SK-N-SH (cell line): ENCODE measurements around the gene WNT3. TPM values are rescaled to one million over a fixed set of nuclear protein-coding genes. Genes with fewer than 3 reads are reported as not detected.

Experiments
- CTCF ChIA-PET: fragments of 300-600, 350-600 bp; formaldehyde crosslinking; extraction: SDS; loops from one replicate; lab custom pipeline; 2021; lab: Yijun Ruan, JAX
- POLR2A ChIA-PET: fragments of 350-600 bp; sonication (Branson Sonifier 250); formaldehyde crosslinking; extraction: SDS; loops from one replicate; lab custom pipeline; 2020; ENCODE audit warnings: antibody characterized with exemption, inconsistent platforms; lab: Yijun Ruan, JAX
- DNase-seq: peaks from one replicate; pipeline ENCODE4 v3.0.0; 2012
- H2AFZ ChIP-seq: fragments of 200-600 bp; sonication (generic); 2 replicates; pipeline ENCODE4 v1.8.1; 2016; ENCODE audit warnings: antibody characterized with exemption, mild to moderate bottlenecking, low read depth
- H3F3A ChIP-seq: fragments of 200-600 bp; sonication (generic); replicated peaks from 2 replicates; pipeline ENCODE3; 2016; ENCODE audit warnings: antibody characterized with exemption, mild to moderate bottlenecking; ENCODE audit not compliant: insufficient read depth
- H3K27ac ChIP-seq, 2 experiments: fragments of 200-500 bp in 1 of 2; fragments of 200-600 bp in 1 of 2; sonication (Bioruptor generic) in 1 of 2; sonication (generic), shearing (Covaris generic) in 1 of 2; 2 replicates each; pipeline versions ENCODE4 v1.5.1 to v1.6.1; 2014 to 2016; ENCODE audit warnings: low read depth in 2 of 2, inconsistent platforms in 1 of 2, low read length in 1 of 2, mild to moderate bottlenecking in 1 of 2, mixed read lengths in 1 of 2
- H3K27me3 ChIP-seq: fragments of 200-600 bp; sonication (generic), shearing (Covaris generic); 2 replicates; pipeline ENCODE4 v1.6.1; 2016; ENCODE audit warnings: mixed run types; ENCODE audit not compliant: insufficient read depth
- H3K36me3 ChIP-seq, 2 experiments: fragments of 200-500 bp in 1 of 2; fragments of 200-600 bp in 1 of 2; sonication (Bioruptor generic) in 1 of 2; sonication (generic) in 1 of 2; replicated peaks in 1 of 2; 2 replicates each; pipeline versions ENCODE3 to v1.5.1; 2014 to 2016; ENCODE audit warnings: low read length in 1 of 2, mild to moderate bottlenecking in 1 of 2; ENCODE audit not compliant: insufficient read depth in 2 of 2, control insufficient read depth in 1 of 2
- H3K4me1 ChIP-seq, 2 experiments: fragments of 200-500 bp in 1 of 2; fragments of 200-600 bp in 1 of 2; sonication (Bioruptor generic) in 1 of 2; sonication (generic), shearing (Covaris generic) in 1 of 2; 2 replicates each; pipeline versions ENCODE4 v1.5.1 to v1.6.1; 2014 to 2016; ENCODE audit warnings: low read depth in 1 of 2, low read length in 1 of 2, mixed run types in 1 of 2; ENCODE audit not compliant: insufficient read depth in 2 of 2, control insufficient read depth in 1 of 2
- H3K4me2 ChIP-seq: fragments of 200-600 bp; sonication (generic), shearing (Covaris generic); 2 replicates; pipeline ENCODE4 v1.6.1; 2017; ENCODE audit warnings: mixed run types
- H3K4me3 ChIP-seq, 2 experiments: fragments of 200-500 bp in 1 of 2; fragments of 200-600 bp in 1 of 2; sonication (Bioruptor generic) in 1 of 2; sonication (generic), shearing (Covaris generic) in 1 of 2; 2 replicates each; pipeline versions ENCODE4 v1.5.1 to v1.8.1; 2014 to 2016; ENCODE audit warnings: low read depth in 2 of 2, inconsistent platforms in 1 of 2, low read length in 1 of 2, mild to moderate bottlenecking in 1 of 2, mixed read lengths in 1 of 2, moderate library complexity in 1 of 2
- H3K79me2 ChIP-seq: fragments of 200-600 bp; sonication (generic); 2 replicates; pipeline ENCODE4 v1.8.1; 2017; ENCODE audit warnings: mild to moderate bottlenecking; ENCODE audit not compliant: insufficient read depth
- H3K9ac ChIP-seq: fragments of 200-600 bp; sonication (generic); 2 replicates; pipeline ENCODE4 v1.6.1; 2017; ENCODE audit warnings: mixed run types
- H3K9me2 ChIP-seq: fragments of 200-600 bp; sonication (generic); 2 replicates; pipeline ENCODE4 v1.6.1; 2017; ENCODE audit warnings: mixed run types
- H3K9me3 ChIP-seq: fragments of 200-600 bp; sonication (generic); 2 replicates; pipeline ENCODE4 v1.6.1; 2017; ENCODE audit warnings: mixed run types, mild to moderate bottlenecking, moderate library complexity
- H4K20me1 ChIP-seq: fragments of 200-600 bp; sonication (generic); 2 replicates; pipeline ENCODE4 v1.6.1; 2017; ENCODE audit warnings: mild to moderate bottlenecking, mixed run types; ENCODE audit not compliant: insufficient read depth
- FOSL2 ChIP-seq: IDR thresholded peaks from 2 replicates; pipeline ENCODE4 v1.4.0; 2012; ENCODE audit warnings: low read depth, mild to moderate bottlenecking, moderate library complexity, borderline replicate concordance
- GABPA ChIP-seq: IDR thresholded peaks from 2 replicates; pipeline ENCODE4 v1.4.0; 2012; ENCODE audit warnings: low read depth, mild to moderate bottlenecking
- GATA2 ChIP-seq: sonication (generic); formaldehyde crosslinking; IDR thresholded peaks from 2 replicates; pipeline ENCODE4 v1.5.0; 2020; ENCODE audit warnings: mild to moderate bottlenecking, missing genetic modification reagents
- JUND ChIP-seq: IDR thresholded peaks from 2 replicates; pipeline ENCODE4 v1.4.0; 2012
- MAX ChIP-seq: IDR thresholded peaks from 2 replicates; pipeline ENCODE4 v1.4.0; 2012; ENCODE audit warnings: low read depth
- MXI1 ChIP-seq: IDR thresholded peaks from 2 replicates; pipeline ENCODE4 v1.6.1; 2012; ENCODE audit warnings: mild to moderate bottlenecking, low read depth, low read length, improper control_type of control experiment
- NFIC ChIP-seq: IDR thresholded peaks from 2 replicates; pipeline ENCODE4 v1.4.0; 2012; ENCODE audit warnings: borderline replicate concordance
- NRF1 ChIP-seq: IDR thresholded peaks from 2 replicates; pipeline ENCODE4 v1.6.1; 2012; ENCODE audit warnings: low read depth, mild to moderate bottlenecking, low read length
- POLR2AphosphoS5 ChIP-seq: IDR thresholded peaks from 2 replicates; pipeline ENCODE4 v1.6.1; 2012; ENCODE audit warnings: low read depth, low read length
- RCOR1 ChIP-seq: fragments of 150-350 bp; IDR thresholded peaks from 2 replicates; pipeline ENCODE4 v1.6.1; 2017; ENCODE audit warnings: antibody characterized with exemption, low read length
- REST ChIP-seq: IDR thresholded peaks from 2 replicates; pipeline ENCODE4 v1.6.1; 2012; ENCODE audit warnings: mild to moderate bottlenecking, low read depth, low read length, moderate library complexity
- RXRA ChIP-seq: IDR thresholded peaks from 2 replicates; pipeline ENCODE4 v1.4.0; 2012; ENCODE audit warnings: low read depth, mild to moderate bottlenecking, borderline replicate concordance
- TCF12 ChIP-seq: IDR thresholded peaks from 2 replicates; pipeline ENCODE4 v1.4.0; 2012
- TEAD4 ChIP-seq: IDR thresholded peaks from 2 replicates; pipeline ENCODE4 v1.4.0; 2012; ENCODE audit warnings: mild to moderate bottlenecking, borderline replicate concordance; ENCODE audit not compliant: insufficient read depth
- USF1 ChIP-seq: IDR thresholded peaks from 2 replicates; pipeline ENCODE4 v1.4.0; 2012; ENCODE audit warnings: low read depth, borderline replicate concordance
- YY1 ChIP-seq: IDR thresholded peaks from 2 replicates; pipeline ENCODE4 v1.4.0; 2012; ENCODE audit warnings: low read depth, mild to moderate bottlenecking
- WGBS: methylation state at CpG from one replicate; pipeline ENCODE4 v1.1.6; 2017; ENCODE audit warnings: low lambda C conversion rate; 5-methylcytosine and 5-hydroxymethylcytosine counted together
- polyA plus RNA-seq, 3 experiments: library from polyadenylated mRNA; depleted of rRNA; stranded (reverse); fragments of >200 nt; gene quantifications; 2 replicates each; pipeline ENCODE4 v1.2.3, GENCODE V29; 2012
- TF ChIP-seq, protein P1 (sequence below): IDR thresholded peaks from 2 replicates; pipeline ENCODE4; 2012
- TF ChIP-seq, protein P2 (sequence below): fragments of 150-350 bp; IDR thresholded peaks from 2 replicates; pipeline ENCODE4 v1.6.1; 2016; ENCODE audit warnings: mild to moderate bottlenecking, low read depth, low read length

Gene WNT3
- polyA plus RNA-seq, 1 of the 3 experiments (the other 2 are of a cell fraction) = 5.3 TPM

DNA sequence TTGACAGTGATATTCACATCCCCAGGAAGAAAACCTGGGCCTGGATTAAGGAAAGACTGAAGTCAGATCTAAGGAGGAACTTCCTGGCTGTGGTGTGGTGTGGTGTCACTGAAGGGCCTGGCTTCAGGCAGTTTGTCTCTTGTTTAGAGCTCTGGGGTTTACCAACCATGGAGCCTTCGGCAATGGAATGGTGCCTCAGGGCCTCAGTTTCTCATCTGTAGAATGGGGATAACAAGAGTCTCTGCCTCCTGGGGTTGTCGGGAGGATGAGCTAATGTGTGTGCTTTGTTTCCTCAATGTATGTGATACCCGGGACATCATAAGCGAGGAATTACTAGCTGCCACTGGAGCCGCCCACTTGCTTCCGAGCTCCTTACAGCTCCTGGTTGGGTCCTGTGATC, 12.7 kb downstream of the WNT3 start:
- no peaks in the 10 kb centered on the region for H3F3A ChIP-seq
- H3K36me3 ChIP-seq = no peaks in the 10 kb centered on the region
- no peak overlapping the region for H3K4me2 ChIP-seq
- no peaks in the 10 kb centered on the region for H3K79me2 ChIP-seq
- H3K9me2 ChIP-seq = no peaks in the 10 kb centered on the region
- no peaks in the 10 kb centered on the region for H4K20me1 ChIP-seq
- 82% methylated on average over 6 of the region's 6 CpGs for WGBS
- H3K27ac ChIP-seq = no peak overlapping the region
- no peak for TF ChIP-seq GABPA
- H3K9me3 ChIP-seq = no peaks in the 10 kb centered on the region
- peaks cover 0 to 26% of the 10 kb centered on the region in 2 experiments; a peak in 1 of 4 replicates for H3K4me1 ChIP-seq
- no peak overlapping the region for H3K9ac ChIP-seq
- no peak for DNase-seq
- H2AFZ ChIP-seq = no peak overlapping the region
- no peaks in the 10 kb centered on the region for H3K27me3 ChIP-seq
- ChIA-PET POLR2A (no interaction called here), CTCF (interaction anchor here (0.9 to 1.5 kb wide), 4 partner anchors 30 to 83 kb away, joined by 3 to 11 read pairs (median 4); no protein-coding TSS in a partner anchor)
- no peak overlapping the region for H3K4me3 ChIP-seq

DNA sequence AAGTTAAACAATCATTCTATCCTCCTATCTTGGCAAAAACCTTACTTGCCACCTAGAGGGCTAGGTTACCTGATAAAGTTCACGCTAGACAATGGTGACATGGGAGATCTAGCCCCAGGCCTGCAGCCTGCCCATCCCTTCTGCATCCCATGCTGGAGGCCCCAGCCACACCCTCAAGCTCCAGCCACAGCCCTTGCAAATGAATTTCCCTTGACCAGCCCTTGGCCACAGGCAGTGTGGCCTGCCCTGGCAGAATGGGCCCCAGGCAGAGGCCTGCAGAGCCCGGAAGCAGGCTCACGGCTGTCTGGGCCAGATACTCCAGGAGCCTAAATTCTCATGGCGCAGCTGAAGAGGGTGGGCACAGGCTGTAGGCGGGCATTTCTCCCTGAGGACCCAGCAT, 14.9 kb downstream of the WNT3 start:
- no peaks in the 10 kb centered on the region for H3K36me3 ChIP-seq
- no peak overlapping the region for H3K9ac ChIP-seq
- no peaks in the 10 kb centered on the region for H3F3A ChIP-seq
- no peaks in the 10 kb centered on the region for H3K9me2 ChIP-seq
- no peak overlapping the region for H3K4me3 ChIP-seq
- no peak overlapping the region for H3K4me2 ChIP-seq
- ChIA-PET CTCF (interaction anchor here (1.4 to 3.3 kb wide), 2 partner anchors 32 to 38 kb away, joined by 4 to 15 read pairs; no protein-coding TSS in a partner anchor), POLR2A (no interaction called here)
- DNase-seq = no peak
- H3K27ac ChIP-seq = no peak overlapping the region
- H4K20me1 ChIP-seq = no peaks in the 10 kb centered on the region
- H3K79me2 ChIP-seq = no peaks in the 10 kb centered on the region
- H3K9me3 ChIP-seq = no peaks in the 10 kb centered on the region
- no peak overlapping the region for H2AFZ ChIP-seq
- WGBS = 82% methylated on average over 5 of the region's 5 CpGs
- TF ChIP-seq TCF12 = no peak
- no peak for TF ChIP-seq TEAD4
- TF ChIP-seq USF1 = no peak
- TF ChIP-seq, protein P1, sequence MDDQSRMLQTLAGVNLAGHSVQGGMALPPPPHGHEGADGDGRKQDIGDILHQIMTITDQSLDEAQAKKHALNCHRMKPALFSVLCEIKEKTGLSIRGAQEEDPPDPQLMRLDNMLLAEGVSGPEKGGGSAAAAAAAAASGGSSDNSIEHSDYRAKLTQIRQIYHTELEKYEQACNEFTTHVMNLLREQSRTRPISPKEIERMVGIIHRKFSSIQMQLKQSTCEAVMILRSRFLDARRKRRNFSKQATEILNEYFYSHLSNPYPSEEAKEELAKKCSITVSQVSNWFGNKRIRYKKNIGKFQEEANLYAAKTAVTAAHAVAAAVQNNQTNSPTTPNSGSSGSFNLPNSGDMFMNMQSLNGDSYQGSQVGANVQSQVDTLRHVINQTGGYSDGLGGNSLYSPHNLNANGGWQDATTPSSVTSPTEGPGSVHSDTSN = no peak
- TF ChIP-seq MAX = no peak
- TF ChIP-seq, protein P2, sequence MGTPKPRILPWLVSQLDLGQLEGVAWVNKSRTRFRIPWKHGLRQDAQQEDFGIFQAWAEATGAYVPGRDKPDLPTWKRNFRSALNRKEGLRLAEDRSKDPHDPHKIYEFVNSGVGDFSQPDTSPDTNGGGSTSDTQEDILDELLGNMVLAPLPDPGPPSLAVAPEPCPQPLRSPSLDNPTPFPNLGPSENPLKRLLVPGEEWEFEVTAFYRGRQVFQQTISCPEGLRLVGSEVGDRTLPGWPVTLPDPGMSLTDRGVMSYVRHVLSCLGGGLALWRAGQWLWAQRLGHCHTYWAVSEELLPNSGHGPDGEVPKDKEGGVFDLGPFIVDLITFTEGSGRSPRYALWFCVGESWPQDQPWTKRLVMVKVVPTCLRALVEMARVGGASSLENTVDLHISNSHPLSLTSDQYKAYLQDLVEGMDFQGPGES = no peak
- no peak for TF ChIP-seq GATA2 (CRISPR knock-in tag)
- TF ChIP-seq RCOR1 = no peak
- TF ChIP-seq MXI1 = no peak
- no peak for TF ChIP-seq FOSL2
- no peak for TF ChIP-seq YY1
- TF ChIP-seq RXRA = no peak
- no peak for TF ChIP-seq NFIC
- no peak for TF ChIP-seq NRF1
- TF ChIP-seq REST = no peak
- TF ChIP-seq JUND = no peak
- TF ChIP-seq POLR2AphosphoS5 = no peak
- H3K4me1 ChIP-seq = peaks cover 0 to 5% of the 10 kb centered on the region in 2 experiments; a peak in 1 of 4 replicates
- H3K27me3 ChIP-seq = no peaks in the 10 kb centered on the region
